SU-DHL-6 (cell line): ENCODE results near the gene RBM19.

ENCODE experiments used
- EZH2phosphoT487 ChIP-seq: fragments of 200-600 bp; sonication (generic), shearing (Covaris generic); conservative IDR thresholded peaks from 2 replicates; pipeline ENCODE4 v1.6.1; 2018; ENCODE audit warnings: mild to moderate bottlenecking, antibody characterized with exemption, low read length, moderate library complexity, mixed read lengths
- TF ChIP-seq, protein P1 (sequence below): fragments of 200-600 bp; sonication (generic); IDR thresholded peaks from one replicate; pipeline ENCODE4 v1.5.1; 2017; ENCODE audit warnings: antibody characterized with exemption, mild to moderate bottlenecking, low read length, moderate library complexity; ENCODE audit not compliant: insufficient read depth, poor library complexity, severe bottlenecking

DNA sequence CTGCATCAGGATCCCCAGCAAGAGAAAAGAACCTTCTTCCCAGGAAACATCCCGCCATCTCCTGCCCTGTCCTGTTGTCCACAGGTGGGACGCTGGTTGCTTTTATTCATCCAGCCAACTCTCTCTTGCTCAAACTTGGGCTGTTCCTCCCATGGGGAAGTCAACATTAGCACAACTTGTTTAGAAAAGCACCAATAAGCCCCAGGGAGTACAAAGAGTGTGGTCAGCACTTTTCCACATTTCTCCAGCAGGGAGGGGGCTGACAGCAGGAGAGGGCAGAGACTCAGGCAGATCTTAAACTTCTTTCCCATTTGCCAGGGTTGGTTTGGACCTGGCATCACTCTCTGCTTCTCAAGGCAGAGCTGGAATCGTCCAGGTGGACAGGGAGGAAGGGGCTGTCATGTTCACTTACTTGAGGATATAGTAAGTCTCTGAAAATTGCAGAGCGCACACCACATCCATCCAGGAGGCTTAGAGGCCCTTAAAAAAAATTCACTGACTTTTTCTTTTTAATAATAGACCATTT, 74.9 kb downstream of the RBM19 start:
- TF ChIP-seq, protein P1, sequence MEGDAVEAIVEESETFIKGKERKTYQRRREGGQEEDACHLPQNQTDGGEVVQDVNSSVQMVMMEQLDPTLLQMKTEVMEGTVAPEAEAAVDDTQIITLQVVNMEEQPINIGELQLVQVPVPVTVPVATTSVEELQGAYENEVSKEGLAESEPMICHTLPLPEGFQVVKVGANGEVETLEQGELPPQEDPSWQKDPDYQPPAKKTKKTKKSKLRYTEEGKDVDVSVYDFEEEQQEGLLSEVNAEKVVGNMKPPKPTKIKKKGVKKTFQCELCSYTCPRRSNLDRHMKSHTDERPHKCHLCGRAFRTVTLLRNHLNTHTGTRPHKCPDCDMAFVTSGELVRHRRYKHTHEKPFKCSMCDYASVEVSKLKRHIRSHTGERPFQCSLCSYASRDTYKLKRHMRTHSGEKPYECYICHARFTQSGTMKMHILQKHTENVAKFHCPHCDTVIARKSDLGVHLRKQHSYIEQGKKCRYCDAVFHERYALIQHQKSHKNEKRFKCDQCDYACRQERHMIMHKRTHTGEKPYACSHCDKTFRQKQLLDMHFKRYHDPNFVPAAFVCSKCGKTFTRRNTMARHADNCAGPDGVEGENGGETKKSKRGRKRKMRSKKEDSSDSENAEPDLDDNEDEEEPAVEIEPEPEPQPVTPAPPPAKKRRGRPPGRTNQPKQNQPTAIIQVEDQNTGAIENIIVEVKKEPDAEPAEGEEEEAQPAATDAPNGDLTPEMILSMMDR: no peak
- TF ChIP-seq EZH2phosphoT487: no peak
